Measurements from ENCODE around the gene NPAS3.

Gene NPAS3

GRCh38 chr14:33521192-33521591, 582.5 kb downstream of the NPAS3 start:
- no peaks in the 10 kb centered on the region for H3K36me3 ChIP-seq (ENCODE audit: insufficient read depth)
- no peaks in the 10 kb centered on the region for H3K27me3 ChIP-seq (ENCODE audit: insufficient read depth, low read depth)
- H3K4me2 ChIP-seq = no peak overlapping the region
- H3K4me3 ChIP-seq (IDR thresholded peaks at IDR 0.05; ENCODE audit: insufficient read depth, low read depth, low read length) = no peak overlapping the region
- no peak overlapping the region for H3K9ac ChIP-seq
- TF ChIP-seq CTCF (conservative IDR thresholded peaks at IDR 0.05; ENCODE audit: low read depth, low read length) = no peak
- H3K79me2 ChIP-seq (ENCODE audit: insufficient read depth, low read depth) = no peaks in the 10 kb centered on the region
- no peaks in the 10 kb centered on the region for H4K20me1 ChIP-seq (ENCODE audit: insufficient read depth)
- H3K4me1 ChIP-seq (ENCODE audit: low read depth, poor library complexity, severe bottlenecking) = no peaks in the 10 kb centered on the region
- H3K27ac ChIP-seq = no peak overlapping the region
- no peak overlapping the region for H2AFZ ChIP-seq (ENCODE audit: low read depth)

- H3K27me3 ChIP-seq (ENCODE audit: insufficient read depth, low read depth) = no peaks in the 10 kb centered on the region
- no peaks in the 10 kb centered on the region for H4K20me1 ChIP-seq (ENCODE audit: insufficient read depth)
- no peak overlapping the region for H3K27ac ChIP-seq
- H3K9ac ChIP-seq = no peak overlapping the region
- H3K4me3 ChIP-seq (IDR thresholded peaks at IDR 0.05; ENCODE audit: insufficient read depth, low read depth, low read length) = no peak overlapping the region
- no peaks in the 10 kb centered on the region for H3K36me3 ChIP-seq (ENCODE audit: insufficient read depth)
- no peaks in the 10 kb centered on the region for H3K79me2 ChIP-seq (ENCODE audit: insufficient read depth, low read depth)
- H2AFZ ChIP-seq (ENCODE audit: low read depth) = no peak overlapping the region
- no peak for TF ChIP-seq CTCF (conservative IDR thresholded peaks at IDR 0.05; ENCODE audit: low read depth, low read length)
- no peak overlapping the region for H3K4me2 ChIP-seq
- H3K4me1 ChIP-seq (ENCODE audit: low read depth, poor library complexity, severe bottlenecking) = no peaks in the 10 kb centered on the region
Measured at GRCh38 chr14:33524244-33524643, 585.6 kb downstream of the NPAS3 start.

- Histone ChIP-seq H3K27me3 (ENCODE audit: insufficient read depth, low read depth) (no peaks in the 10 kb centered on the region), H4K20me1 (ENCODE audit: insufficient read depth) (no peaks in the 10 kb centered on the region), H3K27ac (no peak overlapping the region), H3K4me2 (no peak overlapping the region), H3K79me2 (ENCODE audit: insufficient read depth, low read depth) (no peaks in the 10 kb centered on the region), H3K4me1 (ENCODE audit: low read depth, poor library complexity, severe bottlenecking) (peaks cover 10% of the 10 kb centered on the region), H3K36me3 (ENCODE audit: insufficient read depth) (no peaks in the 10 kb centered on the region), H3K9ac (no peak overlapping the region), H2AFZ (ENCODE audit: low read depth) (no peak overlapping the region), H3K4me3 (IDR thresholded peaks at IDR 0.05; ENCODE audit: insufficient read depth, low read depth, low read length) (no peak overlapping the region)
- TF ChIP-seq CTCF (conservative IDR thresholded peaks at IDR 0.05; ENCODE audit: low read depth, low read length) = no peak
Measured at GRCh38 chr14:33525626-33526025, 586.9 kb downstream of the NPAS3 start.

- Histone ChIP-seq H4K20me1 (ENCODE audit: insufficient read depth) (no peaks in the 10 kb centered on the region), H3K4me1 (ENCODE audit: low read depth, poor library complexity, severe bottlenecking) (peaks cover 15% of the 10 kb centered on the region), H3K27ac (no peak overlapping the region), H3K4me3 (IDR thresholded peaks at IDR 0.05; ENCODE audit: insufficient read depth, low read depth, low read length) (no peak overlapping the region), H3K4me2 (no peak overlapping the region), H2AFZ (ENCODE audit: low read depth) (no peak overlapping the region), H3K79me2 (ENCODE audit: insufficient read depth, low read depth) (no peaks in the 10 kb centered on the region), H3K36me3 (ENCODE audit: insufficient read depth) (no peaks in the 10 kb centered on the region), H3K27me3 (ENCODE audit: insufficient read depth, low read depth) (no peaks in the 10 kb centered on the region), H3K9ac (no peak overlapping the region)
- no peak for TF ChIP-seq CTCF (conservative IDR thresholded peaks at IDR 0.05; ENCODE audit: low read depth, low read length)
Measured at GRCh38 chr14:33527023-33527634, 588.5 kb downstream of the NPAS3 start.
